ACC112 (cell line): ENCODE measurements around the gene KYNU.

Experiments
- H2AFZ ChIP-seq: fragments of 200-600 bp; sonication (generic); one replicate; pipeline ENCODE4 v1.6.0; 2017; ENCODE audit warnings: antibody characterized with exemption, low read length; ENCODE audit not compliant: unreplicated experiment
- H3K27ac ChIP-seq: fragments of 200-600 bp; sonication (generic); 2 replicates; pipeline ENCODE4 v1.5.1; 2014; ENCODE audit warnings: low read depth, mild to moderate bottlenecking, antibody characterized with exemption, low read length, moderate library complexity
- H3K27me3 ChIP-seq: fragments of 200-600 bp; sonication (generic); 2 replicates; pipeline ENCODE4 v1.6.1; 2014; ENCODE audit warnings: mild to moderate bottlenecking, antibody characterized with exemption, low read length, moderate library complexity, mixed read lengths; ENCODE audit not compliant: insufficient read depth
- H3K36me3 ChIP-seq: fragments of 200-600 bp; sonication (generic); 2 replicates; pipeline ENCODE4 v1.6.1; 2016; ENCODE audit warnings: mild to moderate bottlenecking, antibody characterized with exemption, low read length, moderate library complexity, mixed read lengths; ENCODE audit not compliant: insufficient read depth
- H3K4me1 ChIP-seq: fragments of 200-600 bp; sonication (generic); one replicate; pipeline ENCODE4 v1.6.1; 2016; ENCODE audit warnings: low read length, mixed read lengths; ENCODE audit not compliant: insufficient read depth, unreplicated experiment, control insufficient read depth
- H3K4me3 ChIP-seq: fragments of 200-600 bp; sonication (generic); 2 replicates; pipeline ENCODE4 v1.5.1; 2014; ENCODE audit warnings: mild to moderate bottlenecking, low read depth, low read length
- H3K79me2 ChIP-seq: fragments of 200-600 bp; sonication (generic); one replicate; pipeline ENCODE4 v1.6.0; 2016; ENCODE audit warnings: low read length; ENCODE audit not compliant: control insufficient read depth, unreplicated experiment, insufficient read depth

Gene KYNU

DNA sequence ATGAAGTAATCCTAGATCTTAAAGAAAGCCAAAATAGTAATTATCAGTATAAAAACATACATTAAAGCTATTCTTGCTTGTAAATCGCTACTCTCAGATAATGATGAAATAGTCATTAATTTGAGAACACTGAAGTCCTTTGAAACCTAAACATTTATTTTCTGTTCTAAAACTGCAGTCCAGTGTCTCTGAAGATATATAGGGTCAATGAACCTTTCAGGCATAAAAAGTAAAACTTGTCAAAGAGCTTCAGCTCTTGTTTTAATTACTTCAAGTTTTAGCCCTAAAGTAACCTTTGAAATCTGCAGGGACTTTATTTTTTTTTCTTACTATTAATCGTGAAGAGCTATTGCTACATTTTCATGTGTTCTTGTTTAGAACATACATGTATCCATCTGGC lies 116.3 kb downstream of the KYNU start:
- Histone ChIP-seq H3K4me3 (no peak overlapping the region), H3K4me1 (no peaks in the 10 kb centered on the region), H3K27ac (no peak overlapping the region)

GRCh38 chr2:142994665-142995064 lies 117.2 kb downstream of the KYNU start:
- Histone ChIP-seq H3K4me3 (no peak overlapping the region), H3K27me3 (no peaks in the 10 kb centered on the region), H2AFZ (no peak overlapping the region), H3K27ac (no peak overlapping the region), H3K4me1 (no peaks in the 10 kb centered on the region), H3K36me3 (no peaks in the 10 kb centered on the region), H3K79me2 (no peaks in the 10 kb centered on the region)

More for the DNA sequence above, 116.3 kb downstream of the KYNU start:
- H3K36me3 ChIP-seq, result no peaks in the 10 kb centered on the region
- H3K27me3 ChIP-seq, result no peaks in the 10 kb centered on the region
- H2AFZ ChIP-seq, result no peak overlapping the region
- H3K79me2 ChIP-seq, result no peaks in the 10 kb centered on the region

GRCh38 chr2:142997231-142997630 lies 119.8 kb downstream of the KYNU start:
- H3K27me3 ChIP-seq, result no peaks in the 10 kb centered on the region
- H3K4me3 ChIP-seq, result no peak overlapping the region
- H3K27ac ChIP-seq, result no peak overlapping the region
- H3K36me3 ChIP-seq, result 0 out of 2 replicates have a peak, but pooled peaks cover under 1% of the 10 kb centered on the region
- no peak overlapping the region for H2AFZ ChIP-seq
- no peaks in the 10 kb centered on the region for H3K4me1 ChIP-seq
- H3K79me2 ChIP-seq, result no peaks in the 10 kb centered on the region

DNA sequence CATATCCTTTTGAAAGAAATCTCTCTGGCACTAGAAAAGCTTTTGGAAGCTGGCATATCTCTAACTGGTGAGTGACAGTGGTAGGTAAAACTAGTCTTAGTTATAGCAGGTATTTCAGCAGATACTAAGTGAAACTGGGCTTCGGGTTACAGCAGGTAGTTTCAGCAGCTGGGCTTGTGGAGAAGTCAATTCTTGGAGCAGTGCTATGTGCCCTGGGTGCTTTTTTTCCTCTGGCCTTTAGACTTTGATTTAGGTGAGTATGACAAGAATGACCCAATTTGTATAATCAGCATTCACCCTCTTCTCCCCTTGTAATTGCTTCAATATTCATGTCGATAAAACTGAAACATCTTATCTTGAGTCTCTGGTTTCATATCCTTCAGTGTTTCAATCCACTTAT lies 123.1 kb downstream of the KYNU start:
- no peaks in the 10 kb centered on the region for H3K4me1 ChIP-seq
- peaks cover 3% of the 10 kb centered on the region; the same call in 1 of the 2 replicates for H3K36me3 ChIP-seq
- no peaks in the 10 kb centered on the region for H3K27me3 ChIP-seq
- H3K27ac ChIP-seq, result no peak overlapping the region
- H3K4me3 ChIP-seq, result no peak overlapping the region
- H3K79me2 ChIP-seq, result no peaks in the 10 kb centered on the region
- no peak overlapping the region for H2AFZ ChIP-seq

- Histone ChIP-seq H3K27me3 (no peaks in the 10 kb centered on the region), H3K36me3 (peaks cover 3% of the 10 kb centered on the region; the same call in 1 of the 2 replicates), H3K4me1 (no peaks in the 10 kb centered on the region), H3K79me2 (no peaks in the 10 kb centered on the region), H3K27ac (no peak overlapping the region), H3K4me3 (no peak overlapping the region), H2AFZ (no peak overlapping the region)
These were observed 124.0 kb downstream of the KYNU start for GRCh38 chr2:143001501-143001900.

DNA sequence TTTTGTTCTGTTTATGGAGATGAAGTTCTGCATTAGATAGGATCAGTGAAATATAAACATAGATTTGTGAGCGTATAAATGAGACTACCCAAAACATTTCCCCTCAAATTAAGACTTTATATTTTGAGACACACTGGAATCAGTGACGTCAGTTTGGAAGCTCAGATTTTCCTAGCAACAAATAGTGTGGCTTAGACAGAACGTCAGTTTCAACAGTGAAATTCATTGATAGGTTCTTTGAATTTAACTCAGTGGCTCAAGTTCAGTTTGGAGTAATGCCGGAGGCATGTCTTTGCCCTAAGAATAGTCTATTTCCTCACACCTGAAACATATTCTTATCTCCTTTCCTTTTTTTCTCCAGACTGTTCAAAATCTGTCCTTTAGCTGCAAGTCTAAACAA lies 138.2 kb downstream of the KYNU start:
- H3K27ac ChIP-seq, result no peak overlapping the region
- H3K27me3 ChIP-seq, result no peaks in the 10 kb centered on the region
- H3K4me1 ChIP-seq, result no peaks in the 10 kb centered on the region
- H3K4me3 ChIP-seq, result peak overlapping the region; percentile 60
- H2AFZ ChIP-seq, result peak overlapping the region; percentile 8
- no peaks in the 10 kb centered on the region for H3K36me3 ChIP-seq
- H3K79me2 ChIP-seq, result no peaks in the 10 kb centered on the region

GRCh38 chr2:143026411-143027054 lies 149.1 kb downstream of the KYNU start:
- Histone ChIP-seq H2AFZ (no peak overlapping the region), H3K4me3 (no peak overlapping the region), H3K27ac (no peak overlapping the region), H3K79me2 (no peaks in the 10 kb centered on the region), H3K4me1 (no peaks in the 10 kb centered on the region), H3K36me3 (no peaks in the 10 kb centered on the region), H3K27me3 (no peaks in the 10 kb centered on the region)

DNA sequence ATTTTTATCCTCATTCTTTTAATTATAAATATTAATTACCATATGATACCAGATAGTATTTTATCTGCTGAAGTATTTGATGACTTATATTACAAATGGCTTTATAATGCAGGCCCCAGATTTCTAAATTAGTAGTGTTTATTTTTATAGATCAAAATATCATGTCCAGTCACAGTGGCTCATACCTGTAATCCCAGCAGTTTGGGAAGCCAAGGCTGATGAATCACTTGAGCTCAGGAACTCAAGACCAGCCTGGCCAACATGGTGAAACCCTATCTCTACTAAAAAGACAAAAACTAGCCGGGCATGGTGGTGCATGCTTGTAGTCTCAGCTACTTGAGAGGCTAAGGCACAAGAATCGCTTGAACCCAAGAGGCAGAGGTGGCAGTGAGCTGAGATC lies 151.7 kb downstream of the KYNU start:
- no peaks in the 10 kb centered on the region for H3K79me2 ChIP-seq
- H3K4me3 ChIP-seq, result no peak overlapping the region
- H3K27ac ChIP-seq, result no peak overlapping the region
- no peak overlapping the region for H2AFZ ChIP-seq
- H3K36me3 ChIP-seq, result no peaks in the 10 kb centered on the region
- H3K4me1 ChIP-seq, result no peaks in the 10 kb centered on the region
- no peaks in the 10 kb centered on the region for H3K27me3 ChIP-seq

GRCh38 chr2:143030127-143030526 lies 152.7 kb downstream of the KYNU start:
- Histone ChIP-seq H3K27ac (no peak overlapping the region), H3K27me3 (no peaks in the 10 kb centered on the region), H3K4me1 (no peaks in the 10 kb centered on the region), H3K4me3 (no peak overlapping the region), H3K36me3 (no peaks in the 10 kb centered on the region), H3K79me2 (no peaks in the 10 kb centered on the region), H2AFZ (no peak overlapping the region)

GRCh38 chr2:143034292-143035074 lies 157.0 kb downstream of the KYNU start:
- H3K79me2 ChIP-seq, result no peaks in the 10 kb centered on the region
- H3K27ac ChIP-seq, result no peak overlapping the region
- H3K4me1 ChIP-seq, result no peaks in the 10 kb centered on the region
- no peak overlapping the region for H2AFZ ChIP-seq
- no peak overlapping the region for H3K4me3 ChIP-seq
- H3K27me3 ChIP-seq, result no peaks in the 10 kb centered on the region
- H3K36me3 ChIP-seq, result no peaks in the 10 kb centered on the region

DNA sequence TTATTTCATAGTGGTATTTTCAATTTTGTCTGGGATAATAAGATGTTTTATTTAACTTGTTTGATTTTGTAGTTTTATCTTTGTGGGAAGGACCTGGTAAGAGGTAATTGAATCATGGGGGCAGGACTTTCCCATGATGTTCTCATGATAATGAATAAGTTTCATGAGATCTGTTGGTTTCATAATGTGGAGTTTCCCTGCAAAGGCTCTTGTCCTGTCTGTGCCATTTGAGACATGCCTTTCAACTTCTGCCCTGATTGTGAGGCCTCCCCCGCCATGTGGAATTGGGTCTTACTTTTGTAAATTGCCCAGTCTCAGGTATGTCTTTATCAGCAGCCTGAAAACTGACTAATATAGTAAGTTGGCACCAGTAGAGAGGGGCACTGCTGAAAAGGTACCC lies 174.0 kb downstream of the KYNU start:
- H3K27ac ChIP-seq, result no peak overlapping the region
- no peak overlapping the region for H3K4me3 ChIP-seq
- no peaks in the 10 kb centered on the region for H3K79me2 ChIP-seq
- H2AFZ ChIP-seq, result no peak overlapping the region
- no peaks in the 10 kb centered on the region for H3K4me1 ChIP-seq
- no peaks in the 10 kb centered on the region for H3K36me3 ChIP-seq
- no peaks in the 10 kb centered on the region for H3K27me3 ChIP-seq
